ENCODE data around the gene MT3. TPM values are rescaled to one million over a fixed set of nuclear protein-coding genes. Genes with fewer than 3 reads are reported as not detected.

The MT3 gene
- total RNA-seq = 7.5 and 7.9 TPM in 2 replicates

- H3K36me3 Mint-ChIP-seq (ENCODE audit: low read depth) = no peaks in the 10 kb centered on the region
- no peak within 1 kb of the TSS for H3K27ac Mint-ChIP-seq
- H3K9me3 Mint-ChIP-seq = no peaks in the 10 kb centered on the region
- H3K4me3 Mint-ChIP-seq (ENCODE audit: low read depth) = peak within 1 kb of the TSS; percentile 84
- H3K4me1 Mint-ChIP-seq (ENCODE audit: low read depth) = peaks cover 14% of the 10 kb centered on the region
- intact Hi-C loops (cut with micrococcal nuclease) = no loop called here
- peaks cover 35% of the 10 kb centered on the region for H3K27me3 Mint-ChIP-seq (ENCODE audit: low read depth)
- DNase-seq (ENCODE audit: low spot score) = no peak
Measured at GRCh38 chr16:56589141-56590039, at the start of gene MT3. Gene MT3 (plus strand): TSS chr16:56589528. CDS start chr16:56589591, 63 bp downstream.

- no peak for DNase-seq (ENCODE audit: low spot score)
- no peaks in the 10 kb centered on the region for H3K36me3 Mint-ChIP-seq (ENCODE audit: low read depth)
- intact Hi-C loops (cut with micrococcal nuclease) = no loop called here
- H3K27me3 Mint-ChIP-seq (ENCODE audit: low read depth) = peaks cover 13% of the 10 kb centered on the region
- H3K4me3 Mint-ChIP-seq (ENCODE audit: low read depth) = no peak overlapping the region
- H3K27ac Mint-ChIP-seq = no peak overlapping the region
- no peaks in the 10 kb centered on the region for H3K4me1 Mint-ChIP-seq (ENCODE audit: low read depth)
- no peaks in the 10 kb centered on the region for H3K9me3 Mint-ChIP-seq
Measured at GRCh38 chr16:56539656-56540055, 49.7 kb upstream of the MT3 start.

- Mint-ChIP-seq H3K9me3 (no peaks in the 10 kb centered on the region), H3K36me3 (ENCODE audit: low read depth) (no peaks in the 10 kb centered on the region), H3K27ac (no peak overlapping the region), H3K4me3 (ENCODE audit: low read depth) (no peak overlapping the region), H3K4me1 (ENCODE audit: low read depth) (no peaks in the 10 kb centered on the region), H3K27me3 (ENCODE audit: low read depth) (peaks cover 14% of the 10 kb centered on the region)
- no peak for DNase-seq (ENCODE audit: low spot score)
- intact Hi-C loops (cut with micrococcal nuclease) = no loop called here
Measured at GRCh38 chr16:56542039-56542438, 47.3 kb upstream of the MT3 start.

- H3K9me3 Mint-ChIP-seq = no peaks in the 10 kb centered on the region
- H3K4me3 Mint-ChIP-seq (ENCODE audit: low read depth) = no peak overlapping the region
- DNase-seq (ENCODE audit: low spot score) = no peak
- H3K27ac Mint-ChIP-seq = no peak overlapping the region
- H3K36me3 Mint-ChIP-seq (ENCODE audit: low read depth) = no peaks in the 10 kb centered on the region
- peaks cover 8% of the 10 kb centered on the region for H3K27me3 Mint-ChIP-seq (ENCODE audit: low read depth)
- H3K4me1 Mint-ChIP-seq (ENCODE audit: low read depth) = peaks cover 12% of the 10 kb centered on the region
- intact Hi-C loops (cut with micrococcal nuclease) = no loop called here
Measured at GRCh38 chr16:56547120-56547948, 42.0 kb upstream of the MT3 start.

- intact Hi-C loops (cut with micrococcal nuclease) = no loop called here
- DNase-seq (ENCODE audit: low spot score) = no peak
- peaks cover 12% of the 10 kb centered on the region for H3K4me1 Mint-ChIP-seq (ENCODE audit: low read depth)
- no peak overlapping the region for H3K4me3 Mint-ChIP-seq (ENCODE audit: low read depth)
- no peaks in the 10 kb centered on the region for H3K9me3 Mint-ChIP-seq
- no peak overlapping the region for H3K27ac Mint-ChIP-seq
- H3K27me3 Mint-ChIP-seq (ENCODE audit: low read depth) = peaks cover 8% of the 10 kb centered on the region
- H3K36me3 Mint-ChIP-seq (ENCODE audit: low read depth) = no peaks in the 10 kb centered on the region
Measured at GRCh38 chr16:56547949-56548567, 41.3 kb upstream of the MT3 start.

GRCh38 chr16:56549161-56549560 is 40.2 kb upstream of the MT3 start:
- intact Hi-C loops (cut with micrococcal nuclease) = no loop called here
- no peak overlapping the region for H3K27ac Mint-ChIP-seq
- H3K4me3 Mint-ChIP-seq (ENCODE audit: low read depth) = no peak overlapping the region
- no peaks in the 10 kb centered on the region for H3K9me3 Mint-ChIP-seq
- peaks cover 12% of the 10 kb centered on the region for H3K4me1 Mint-ChIP-seq (ENCODE audit: low read depth)
- peaks cover 12% of the 10 kb centered on the region for H3K27me3 Mint-ChIP-seq (ENCODE audit: low read depth)
- no peak for DNase-seq (ENCODE audit: low spot score)
- H3K36me3 Mint-ChIP-seq (ENCODE audit: low read depth) = no peaks in the 10 kb centered on the region

GRCh38 chr16:56549744-56550385 is 39.5 kb upstream of the MT3 start:
- H3K9me3 Mint-ChIP-seq = no peaks in the 10 kb centered on the region
- no peak overlapping the region for H3K4me3 Mint-ChIP-seq (ENCODE audit: low read depth)
- H3K4me1 Mint-ChIP-seq (ENCODE audit: low read depth) = peaks cover 12% of the 10 kb centered on the region
- peak overlapping the region; percentile 18 for H3K27ac Mint-ChIP-seq
- peaks cover 12% of the 10 kb centered on the region for H3K27me3 Mint-ChIP-seq (ENCODE audit: low read depth)
- DNase-seq (ENCODE audit: low spot score) = no peak
- intact Hi-C loops (cut with micrococcal nuclease) = no loop called here
- H3K36me3 Mint-ChIP-seq (ENCODE audit: low read depth) = no peaks in the 10 kb centered on the region

GRCh38 chr16:56551796-56552738 is 37.3 kb upstream of the MT3 start:
- intact Hi-C loops (cut with micrococcal nuclease) = no loop called here
- Mint-ChIP-seq H3K27me3 (ENCODE audit: low read depth) (peaks cover 15% of the 10 kb centered on the region), H3K36me3 (ENCODE audit: low read depth) (no peaks in the 10 kb centered on the region), H3K9me3 (no peaks in the 10 kb centered on the region), H3K4me1 (ENCODE audit: low read depth) (peaks cover 12% of the 10 kb centered on the region), H3K27ac (no peak overlapping the region), H3K4me3 (ENCODE audit: low read depth) (no peak overlapping the region)
- DNase-seq (ENCODE audit: low spot score) = no peak

- Mint-ChIP-seq H3K27me3 (ENCODE audit: low read depth) (peaks cover 24% of the 10 kb centered on the region), H3K4me3 (ENCODE audit: low read depth) (no peak overlapping the region), H3K9me3 (no peaks in the 10 kb centered on the region), H3K27ac (no peak overlapping the region), H3K36me3 (ENCODE audit: low read depth) (no peaks in the 10 kb centered on the region), H3K4me1 (ENCODE audit: low read depth) (peaks cover 4% of the 10 kb centered on the region)
- no peak for DNase-seq (ENCODE audit: low spot score)
- intact Hi-C loops (cut with micrococcal nuclease) = no loop called here
Measured at GRCh38 chr16:56554441-56554840, 34.9 kb upstream of the MT3 start.

GRCh38 chr16:56558024-56558747 is 31.1 kb upstream of the MT3 start:
- no peak for DNase-seq (ENCODE audit: low spot score)
- Mint-ChIP-seq H3K27ac (no peak overlapping the region), H3K4me1 (ENCODE audit: low read depth) (no peaks in the 10 kb centered on the region), H3K27me3 (ENCODE audit: low read depth) (peaks cover 34% of the 10 kb centered on the region), H3K36me3 (ENCODE audit: low read depth) (no peaks in the 10 kb centered on the region), H3K4me3 (ENCODE audit: low read depth) (no peak overlapping the region), H3K9me3 (no peaks in the 10 kb centered on the region)
- intact Hi-C loops (cut with micrococcal nuclease) = no loop called here

GRCh38 chr16:56559109-56559508 is 30.2 kb upstream of the MT3 start:
- no peak overlapping the region for H3K27ac Mint-ChIP-seq
- H3K9me3 Mint-ChIP-seq = no peaks in the 10 kb centered on the region
- no peaks in the 10 kb centered on the region for H3K4me1 Mint-ChIP-seq (ENCODE audit: low read depth)
- DNase-seq (ENCODE audit: low spot score) = no peak
- H3K4me3 Mint-ChIP-seq (ENCODE audit: low read depth) = no peak overlapping the region
- intact Hi-C loops (cut with micrococcal nuclease) = no loop called here
- peaks cover 31% of the 10 kb centered on the region for H3K27me3 Mint-ChIP-seq (ENCODE audit: low read depth)
- H3K36me3 Mint-ChIP-seq (ENCODE audit: low read depth) = no peaks in the 10 kb centered on the region
